Fibroblast of skin of scalp (primary cell): ENCODE results near the gene SCUBE1.
A peak's percentile ranks its signal among the peaks of the same experiment; 100 is the strongest.
"Not testable (repeated sequence)": the region's sequence is repeated elsewhere in the genome, so short reads cannot be mapped to it uniquely, and the experiment has no call there.

Experiments used
- DNase-seq: peaks from one replicate; pipeline ENCODE4 v3.0.0-alpha.2; 2013

SCUBE1 gene

DNA sequence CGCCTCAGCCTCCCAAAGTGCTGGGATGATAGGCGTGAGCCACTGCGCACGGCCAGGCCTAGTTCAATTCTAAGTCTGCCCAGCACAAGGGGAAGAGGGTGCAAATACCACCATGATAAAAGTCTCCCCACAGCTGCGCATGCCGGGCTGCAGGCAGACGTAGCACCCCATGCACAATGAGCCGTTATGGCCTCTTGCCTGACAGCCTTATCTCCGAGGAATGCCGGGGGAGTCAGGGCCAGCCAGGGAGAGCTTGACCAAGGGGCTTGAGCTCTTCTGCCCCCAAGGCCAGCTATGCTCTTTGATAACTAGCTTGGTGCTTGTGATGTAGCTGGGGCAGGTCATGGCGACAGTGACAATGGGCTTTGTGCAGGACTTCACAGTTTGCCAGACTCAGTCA lies 13.7 kb upstream of the SCUBE1 start:
- DNase-seq, result no peak

- not testable (repeated sequence) for DNase-seq
Observed at GRCh38 chr22:43355688-43356087, 12.5 kb upstream of the SCUBE1 start.

DNA sequence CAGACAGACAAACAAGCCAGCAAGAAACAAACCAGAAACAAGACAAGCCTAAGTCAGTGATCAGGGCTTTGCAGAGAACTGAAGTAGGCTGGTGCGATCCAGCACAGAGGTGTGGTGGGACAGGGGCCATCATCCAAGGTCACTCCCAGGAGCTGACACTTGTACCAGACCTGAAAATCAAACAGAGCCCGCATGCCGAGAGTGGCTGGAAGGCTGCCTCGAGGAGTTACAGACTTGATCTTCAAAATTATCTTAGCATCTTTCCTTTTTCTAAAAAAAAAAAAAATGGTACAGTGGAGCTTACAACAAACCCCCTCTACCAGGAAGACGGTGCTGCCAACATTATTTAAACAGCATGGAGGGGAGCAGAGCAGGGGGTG lies 8.8 kb upstream of the SCUBE1 start:
- DNase-seq, result no peak

DNA sequence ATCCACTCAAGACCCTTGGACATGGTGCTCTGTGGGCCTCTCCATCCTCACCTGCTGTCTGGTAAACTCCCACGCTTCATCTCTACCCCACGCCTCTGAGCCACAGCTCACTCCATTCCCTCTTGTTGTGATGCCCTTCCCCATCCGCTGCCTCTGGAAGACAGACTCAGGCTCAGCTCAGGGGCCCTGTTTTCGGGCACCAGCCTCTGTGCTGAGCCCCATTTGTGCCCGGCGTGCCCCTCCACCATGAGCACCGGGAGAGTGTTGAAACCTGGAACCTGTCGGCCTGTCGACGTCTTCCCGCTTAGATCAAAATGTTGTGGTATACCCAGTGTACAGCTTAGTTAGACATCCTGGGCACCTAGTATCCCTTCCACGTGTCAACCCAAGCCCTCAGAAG lies 6.5 kb upstream of the SCUBE1 start:
- DNase-seq, result no peak

- peak; percentile 14 for DNase-seq
Observed at GRCh38 chr22:43346521-43346929, 3.4 kb upstream of the SCUBE1 start.

DNA sequence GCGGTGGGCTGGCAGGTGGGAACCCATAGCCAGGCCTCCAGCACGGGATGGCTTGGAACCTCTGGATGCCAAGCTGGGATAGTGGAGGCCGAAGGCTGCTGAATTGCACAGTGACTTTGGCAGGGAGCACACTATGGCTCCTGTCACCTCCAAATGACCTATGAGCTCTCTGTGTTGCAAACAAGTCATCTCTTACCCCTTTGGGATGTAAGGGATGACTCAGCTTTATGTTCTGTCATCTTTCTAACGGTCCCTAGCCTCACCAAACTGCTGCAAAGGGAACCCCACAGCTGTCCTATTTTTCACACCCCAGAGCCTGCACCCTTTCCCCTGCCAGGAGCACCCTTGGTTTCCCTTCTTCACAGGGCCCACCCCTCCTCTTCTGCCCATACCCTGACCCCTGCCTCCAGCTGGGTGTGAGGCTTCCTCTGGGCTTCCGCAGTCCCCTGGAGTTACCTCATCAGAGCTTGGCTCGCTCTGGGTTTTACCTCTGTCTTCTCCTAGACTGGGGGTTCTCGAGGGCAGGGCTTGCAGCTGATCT lies 2.7 kb upstream of the SCUBE1 start:
- no peak for DNase-seq

DNA sequence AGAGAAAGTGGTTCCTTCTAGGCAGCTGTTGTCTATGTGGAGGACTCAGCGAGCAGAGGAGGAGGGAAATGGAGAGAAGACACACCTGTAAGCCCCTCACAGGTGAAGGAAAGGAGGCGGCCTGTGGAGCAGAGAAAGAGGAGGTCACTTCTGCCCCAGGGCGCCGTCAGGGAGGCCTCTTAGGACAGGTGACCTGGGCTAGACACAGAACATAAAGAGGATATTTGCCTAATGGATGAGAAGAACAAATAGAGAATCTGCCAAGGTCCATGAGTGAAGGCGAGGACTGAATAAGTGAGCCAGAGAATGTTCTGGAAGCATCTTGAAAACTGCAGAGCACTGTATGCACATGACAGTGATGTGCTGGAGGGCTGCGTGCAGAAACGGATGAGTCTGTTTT lies 2.2 kb upstream of the SCUBE1 start:
- no peak for DNase-seq

- DNase-seq, result no peak
Observed at GRCh38 chr22:43344520-43344787, 1.3 kb upstream of the SCUBE1 start.

DNA sequence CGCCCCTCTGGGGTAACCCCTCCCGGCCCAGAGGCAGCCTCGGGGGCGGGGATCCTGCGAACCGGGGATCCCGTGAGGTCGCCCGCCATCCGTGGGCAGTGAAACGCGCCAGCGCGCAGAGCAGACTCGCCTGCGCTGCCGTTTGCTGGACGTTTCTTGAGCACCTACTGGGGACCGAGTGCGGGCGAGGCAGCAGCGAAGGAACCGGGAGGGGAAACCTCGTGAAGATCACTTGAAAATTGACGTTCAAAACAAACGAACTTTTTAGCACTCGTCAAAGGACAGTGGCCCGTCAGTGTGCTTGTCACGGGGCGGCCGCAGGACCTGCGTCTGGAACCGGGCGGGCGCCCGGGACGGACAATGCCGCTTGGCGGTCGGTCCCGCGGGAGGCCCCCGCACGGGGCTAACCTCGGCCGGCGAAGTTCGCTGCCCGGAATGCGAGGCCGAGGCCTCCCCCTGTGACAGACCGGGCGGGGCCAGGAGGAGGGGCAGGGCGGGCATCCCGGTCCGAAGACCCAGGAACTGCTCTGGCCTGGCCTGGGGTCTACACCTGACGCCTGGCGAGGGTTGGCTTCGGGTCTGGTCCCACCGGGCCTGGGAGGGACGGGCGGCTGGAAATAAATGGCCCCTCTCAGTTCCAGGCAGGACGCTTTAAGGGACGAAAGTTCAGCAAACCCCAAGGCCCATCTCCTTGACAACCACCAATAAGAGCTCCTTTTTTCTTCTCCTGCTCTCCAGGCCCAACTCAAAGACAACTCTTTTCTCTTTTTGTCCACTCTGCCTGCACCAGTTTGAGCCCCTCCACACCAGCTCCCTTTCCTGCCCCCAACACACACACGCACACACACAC lies 723 bp upstream of the SCUBE1 start:
- DNase-seq, result no peak

GRCh38 chr22:43342347-43343261 lies 568 bp downstream of the SCUBE1 start:
- no peak for DNase-seq

- DNase-seq, result no peak
Observed at GRCh38 chr22:43341565-43341964, 1.6 kb downstream of the SCUBE1 start.

GRCh38 chr22:43338766-43339345 lies 4.3 kb downstream of the SCUBE1 start:
- no peak for DNase-seq

DNA sequence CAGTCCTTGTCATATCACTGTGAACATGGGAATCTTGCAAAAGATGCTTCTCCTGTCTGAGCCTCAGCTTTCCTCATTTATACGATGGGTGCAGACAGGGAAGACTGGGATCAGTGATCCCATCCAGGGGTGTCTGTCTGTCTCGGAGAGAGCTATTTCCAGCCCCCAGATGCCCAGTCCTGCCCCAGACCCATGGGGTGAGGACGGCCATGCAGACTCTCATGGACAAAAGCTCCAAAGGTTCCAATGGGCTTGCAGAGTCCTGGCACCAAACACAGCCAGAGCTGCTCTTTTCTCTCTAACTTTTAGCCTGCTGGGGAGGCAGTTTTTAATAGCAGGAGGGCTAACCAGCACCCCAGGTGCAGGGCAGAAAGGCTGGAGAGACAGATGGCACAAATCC lies 5.2 kb downstream of the SCUBE1 start:
- DNase-seq, result no peak

DNA sequence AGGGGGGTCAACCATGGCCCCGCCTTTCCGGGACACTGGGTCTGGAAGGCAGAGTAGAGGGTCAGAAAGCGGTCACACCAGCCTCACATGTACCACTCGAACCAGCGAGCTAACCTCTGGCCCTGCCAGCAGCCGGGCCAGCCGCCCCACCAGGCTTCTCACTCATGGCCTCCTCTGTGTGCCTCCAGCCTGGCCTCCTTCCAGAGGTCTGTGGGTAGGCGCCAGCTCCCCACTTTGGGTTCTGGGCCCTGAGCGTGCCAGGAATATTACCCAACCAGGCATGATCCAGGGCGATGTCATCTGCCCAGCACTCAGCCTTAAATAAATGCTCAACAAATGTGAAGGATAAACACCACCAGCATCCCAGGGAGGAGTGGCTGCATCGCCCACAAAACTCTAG lies 5.8 kb downstream of the SCUBE1 start:
- no peak for DNase-seq

DNA sequence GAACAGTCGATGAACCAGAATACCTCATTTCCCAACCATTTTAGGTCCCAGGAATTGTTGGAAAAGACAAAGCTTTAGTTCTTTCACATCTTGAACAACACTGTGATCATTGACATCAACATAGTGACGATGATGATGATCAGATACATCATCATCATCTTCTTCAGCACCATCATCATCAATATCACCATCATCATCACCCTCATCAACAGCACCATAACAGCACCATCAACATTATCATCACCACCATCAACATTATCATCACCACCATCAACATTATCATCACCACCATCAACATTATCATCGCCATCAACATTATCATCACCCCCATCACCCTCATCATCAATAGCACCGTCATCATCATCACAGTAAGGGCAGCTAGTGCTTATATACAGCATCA lies 8.8 kb downstream of the SCUBE1 start:
- DNase-seq, result no peak

- no peak for DNase-seq
Observed at GRCh38 chr22:43333978-43334377, 9.2 kb downstream of the SCUBE1 start.

DNA sequence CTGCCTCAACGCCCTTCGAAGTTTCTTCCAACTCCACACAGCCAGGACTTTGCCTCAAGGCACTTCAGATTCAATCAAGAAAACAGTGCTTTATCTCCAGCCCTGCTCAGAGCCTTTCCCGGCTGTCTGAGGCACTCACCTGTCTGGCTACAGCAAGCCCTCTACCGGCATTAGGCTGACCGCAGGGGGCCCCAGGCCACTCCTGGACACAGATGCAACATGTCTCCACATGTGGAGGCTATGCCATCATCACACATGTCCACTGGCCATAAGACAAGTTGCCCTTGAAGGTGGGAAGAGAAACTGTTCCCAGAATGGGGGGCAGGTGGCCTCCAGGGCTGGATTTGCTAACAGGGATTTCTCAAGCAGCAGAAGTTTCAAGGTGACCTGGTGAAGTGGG lies 10.0 kb downstream of the SCUBE1 start:
- DNase-seq, result no peak

GRCh38 chr22:43331698-43332097 lies 11.5 kb downstream of the SCUBE1 start:
- no peak for DNase-seq

DNA sequence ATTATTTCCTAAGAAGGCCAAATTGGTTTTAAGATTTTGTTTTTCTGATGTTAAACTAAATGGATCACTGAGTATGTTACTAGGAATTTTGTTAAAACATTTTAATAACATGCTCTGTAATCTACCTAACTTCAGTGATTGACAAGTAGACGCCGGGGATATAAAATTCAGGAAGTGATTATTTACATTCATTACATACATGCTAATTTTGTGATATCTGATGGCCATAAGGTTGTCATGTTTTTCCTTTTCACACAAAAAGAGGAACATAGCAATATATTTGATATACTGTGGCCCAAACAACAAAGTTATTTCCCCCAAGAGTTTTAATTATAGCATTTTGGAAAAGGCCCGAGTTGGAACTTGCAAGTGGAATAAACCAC lies 12.1 kb downstream of the SCUBE1 start:
- no peak for DNase-seq

- DNase-seq, result no peak
Observed at GRCh38 chr22:43330178-43331068, 12.7 kb downstream of the SCUBE1 start.

DNA sequence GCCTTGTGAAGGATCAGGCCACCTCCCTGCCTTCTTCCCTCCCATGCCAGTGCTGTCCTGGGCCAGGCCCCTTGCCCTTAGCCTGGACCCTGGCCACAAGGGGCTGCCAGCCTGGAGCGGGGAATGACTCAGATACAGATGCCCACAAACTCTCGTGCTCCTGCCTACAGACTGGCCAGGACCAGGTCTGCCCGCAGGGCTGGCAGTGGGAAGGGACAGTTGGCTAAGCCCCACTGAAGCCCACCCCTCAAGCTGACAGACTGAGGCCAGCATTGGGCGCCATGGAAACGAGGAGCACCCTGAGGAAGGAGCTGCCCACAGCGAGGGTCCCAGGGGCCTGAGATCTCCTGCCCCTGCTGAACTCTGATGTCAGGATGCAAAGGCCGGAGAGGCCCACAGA lies 14.1 kb downstream of the SCUBE1 start:
- DNase-seq, result no peak

- no peak for DNase-seq
Observed at GRCh38 chr22:43327157-43327438, 16.1 kb downstream of the SCUBE1 start.
